Astrocyte (in vitro differentiated cells and primary cell): Measurements from ENCODE around the gene RIT2. TPM values are rescaled to one million over a fixed set of nuclear protein-coding genes. Genes with fewer than 3 reads are reported as not detected.

Source experiments
- DNase-seq: peaks from one replicate; pipeline ENCODE4 v3.0.0-alpha.2; 2010; ENCODE audit warnings: low read depth
- FAIRE-seq: peaks from 2 replicates; lab custom pipeline; 2011; peaks lifted over from hg19 to GRCh38; lab: Jason Lieb, UNC
- H2AFZ ChIP-seq: 2 replicates; pipeline ENCODE4 v1.6.0; 2012; ENCODE audit warnings: low read depth, low read length, inconsistent platforms
- H3K27ac ChIP-seq: 2 replicates; pipeline ENCODE4 v1.5.1; 2011; ENCODE audit warnings: low read depth, low read length, inconsistent platforms
- H3K27me3 ChIP-seq: 2 replicates; pipeline ENCODE4 v1.6.0; 2011; ENCODE audit warnings: low read length, inconsistent platforms; ENCODE audit not compliant: insufficient read depth
- H3K36me3 ChIP-seq: 2 replicates; pipeline ENCODE4 v1.5.1; 2011; ENCODE audit warnings: low read length, inconsistent platforms; ENCODE audit not compliant: insufficient read depth
- H3K4me1 ChIP-seq: 2 replicates; pipeline ENCODE4 v1.5.1; 2011; ENCODE audit warnings: low read length, inconsistent platforms; ENCODE audit not compliant: insufficient read depth
- H3K4me2 ChIP-seq: 2 replicates; pipeline ENCODE4 v1.6.0; 2012; ENCODE audit warnings: low read length, inconsistent platforms
- H3K4me3 ChIP-seq: 2 replicates; pipeline ENCODE4 v1.5.1; 2011; ENCODE audit warnings: low read depth, mild to moderate bottlenecking, low read length, inconsistent platforms; ENCODE audit not compliant: insufficient read depth
- H3K79me2 ChIP-seq: 2 replicates; pipeline ENCODE4 v1.6.0; 2012; ENCODE audit warnings: mild to moderate bottlenecking, low read length, inconsistent platforms; ENCODE audit not compliant: insufficient read depth
- H3K9ac ChIP-seq: 2 replicates; pipeline ENCODE4 v1.6.0; 2012; ENCODE audit warnings: mild to moderate bottlenecking, low read length, inconsistent platforms
- H3K9me3 ChIP-seq: 2 replicates; pipeline ENCODE4 v1.5.1; 2012; ENCODE audit warnings: low read depth, mild to moderate bottlenecking, low read length, inconsistent platforms; ENCODE audit not compliant: insufficient read depth
- H4K20me1 ChIP-seq: 2 replicates; pipeline ENCODE4 v1.6.0; 2012; ENCODE audit warnings: low read length, inconsistent platforms; ENCODE audit not compliant: insufficient read depth
- H3K27ac Mint-ChIP-seq: one replicate; pipeline ENCODE4 v1.8.0; 2021; ENCODE audit warnings: mild to moderate bottlenecking, mixed read lengths; ENCODE audit not compliant: unreplicated experiment
- H3K27me3 Mint-ChIP-seq: one replicate; pipeline ENCODE4 v1.8.0; 2021; ENCODE audit warnings: low read depth, mixed read lengths; ENCODE audit not compliant: unreplicated experiment
- H3K36me3 Mint-ChIP-seq: one replicate; pipeline ENCODE4 v1.8.0; 2021; ENCODE audit warnings: low read depth, mixed read lengths; ENCODE audit not compliant: unreplicated experiment
- H3K4me1 Mint-ChIP-seq: one replicate; pipeline ENCODE4 v1.8.0; 2021; ENCODE audit warnings: low read depth, mixed read lengths; ENCODE audit not compliant: unreplicated experiment
- H3K4me3 Mint-ChIP-seq: one replicate; pipeline ENCODE4 v1.8.0; 2021; ENCODE audit warnings: mild to moderate bottlenecking, moderate library complexity, mixed read lengths; ENCODE audit not compliant: unreplicated experiment
- H3K9me3 Mint-ChIP-seq: one replicate; pipeline ENCODE4 v1.8.0; 2021; ENCODE audit warnings: mild to moderate bottlenecking, mixed read lengths; ENCODE audit not compliant: unreplicated experiment
- EZH2 ChIP-seq: IDR thresholded peaks from 2 replicates; pipeline ENCODE4 v1.6.1; 2012; ENCODE audit warnings: mild to moderate bottlenecking, low read length, inconsistent platforms; ENCODE audit not compliant: insufficient read depth
- total RNA-seq: library from RNA; stranded (reverse); gene quantifications from 2 replicates; pipeline ENCODE4 v1.2.1, GENCODE V29; 2021
- TF ChIP-seq, protein P1 (sequence below): IDR thresholded peaks from 2 replicates; pipeline ENCODE4 v1.5.1; 2011; ENCODE audit warnings: low read depth, mild to moderate bottlenecking, inconsistent platforms, low read length, moderate library complexity; ENCODE audit not compliant: insufficient read depth

The RIT2 gene
- total RNA-seq, 1 donor from 2014 or later, result not detected

DNA sequence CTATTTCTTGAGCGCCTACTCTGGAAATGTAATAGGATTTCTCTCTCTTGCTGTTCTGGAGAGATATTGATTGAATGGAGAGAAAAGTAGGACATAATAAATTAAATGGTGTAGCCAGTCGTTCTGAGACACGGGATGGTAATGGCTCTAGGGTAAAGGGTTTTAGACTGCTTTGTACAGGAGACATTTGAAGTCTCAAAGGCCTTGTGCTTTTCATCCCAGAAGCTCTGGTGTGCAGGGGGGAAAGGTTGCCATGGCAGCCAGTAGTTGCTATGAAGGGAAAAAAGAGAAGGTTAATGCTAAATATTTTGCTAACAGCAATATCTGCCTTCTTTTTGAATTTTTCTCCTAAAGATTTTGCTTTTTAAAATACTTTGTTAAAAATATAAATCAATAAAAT lies 359.3 kb downstream of the RIT2 start:
- no peaks in the 10 kb centered on the region for H3K36me3 Mint-ChIP-seq
- Histone ChIP-seq H3K27me3 (no peaks in the 10 kb centered on the region), H4K20me1 (no peaks in the 10 kb centered on the region), H3K36me3 (no peaks in the 10 kb centered on the region), H3K4me1 (no peaks in the 10 kb centered on the region), H3K9me3 (no peaks in the 10 kb centered on the region), H3K9ac (no peak overlapping the region), H2AFZ (no peak overlapping the region), H3K79me2 (no peaks in the 10 kb centered on the region), H3K4me3 (no peak overlapping the region), H3K27ac (no peak overlapping the region), H3K4me2 (no peak overlapping the region)
- no peak for DNase-seq
- H3K27ac Mint-ChIP-seq, result no peak overlapping the region
- FAIRE-seq, result no peak
- no peaks in the 10 kb centered on the region for H3K4me1 Mint-ChIP-seq
- no peak for TF ChIP-seq EZH2
- TF ChIP-seq, protein P1, sequence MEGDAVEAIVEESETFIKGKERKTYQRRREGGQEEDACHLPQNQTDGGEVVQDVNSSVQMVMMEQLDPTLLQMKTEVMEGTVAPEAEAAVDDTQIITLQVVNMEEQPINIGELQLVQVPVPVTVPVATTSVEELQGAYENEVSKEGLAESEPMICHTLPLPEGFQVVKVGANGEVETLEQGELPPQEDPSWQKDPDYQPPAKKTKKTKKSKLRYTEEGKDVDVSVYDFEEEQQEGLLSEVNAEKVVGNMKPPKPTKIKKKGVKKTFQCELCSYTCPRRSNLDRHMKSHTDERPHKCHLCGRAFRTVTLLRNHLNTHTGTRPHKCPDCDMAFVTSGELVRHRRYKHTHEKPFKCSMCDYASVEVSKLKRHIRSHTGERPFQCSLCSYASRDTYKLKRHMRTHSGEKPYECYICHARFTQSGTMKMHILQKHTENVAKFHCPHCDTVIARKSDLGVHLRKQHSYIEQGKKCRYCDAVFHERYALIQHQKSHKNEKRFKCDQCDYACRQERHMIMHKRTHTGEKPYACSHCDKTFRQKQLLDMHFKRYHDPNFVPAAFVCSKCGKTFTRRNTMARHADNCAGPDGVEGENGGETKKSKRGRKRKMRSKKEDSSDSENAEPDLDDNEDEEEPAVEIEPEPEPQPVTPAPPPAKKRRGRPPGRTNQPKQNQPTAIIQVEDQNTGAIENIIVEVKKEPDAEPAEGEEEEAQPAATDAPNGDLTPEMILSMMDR, result no peak
- H3K4me3 Mint-ChIP-seq, result no peak overlapping the region
- H3K27me3 Mint-ChIP-seq, result peaks cover 2% of the 10 kb centered on the region
- H3K9me3 Mint-ChIP-seq, result no peaks in the 10 kb centered on the region

DNA sequence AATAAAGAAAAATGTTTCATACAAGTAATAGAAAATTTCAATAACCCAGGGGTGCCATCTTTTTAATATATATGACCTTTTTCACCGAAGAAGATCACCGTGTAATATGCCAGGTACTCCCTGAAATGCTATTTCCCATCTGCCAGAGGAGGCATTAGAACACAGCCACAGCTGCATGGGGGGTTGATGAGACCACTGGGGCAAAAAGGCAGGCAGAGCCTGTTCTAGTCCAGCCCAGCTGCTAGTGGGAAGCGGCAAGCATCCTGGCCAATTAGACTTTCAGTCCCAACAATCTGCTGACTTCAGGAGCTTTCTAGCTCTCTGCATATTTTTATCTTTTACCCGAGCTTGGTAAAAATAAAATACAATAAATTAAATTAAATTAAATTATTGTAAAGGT lies 362.6 kb downstream of the RIT2 start:
- H3K27ac Mint-ChIP-seq, result no peak overlapping the region
- H3K4me1 ChIP-seq, result no peaks in the 10 kb centered on the region
- no peak overlapping the region for H3K4me2 ChIP-seq
- H3K79me2 ChIP-seq, result no peaks in the 10 kb centered on the region
- H3K4me1 Mint-ChIP-seq, result no peaks in the 10 kb centered on the region
- H3K4me3 Mint-ChIP-seq, result no peak overlapping the region
- H3K9ac ChIP-seq, result no peak overlapping the region
- no peaks in the 10 kb centered on the region for H3K27me3 Mint-ChIP-seq
- H3K9me3 ChIP-seq, result no peaks in the 10 kb centered on the region
- H3K27ac ChIP-seq, result no peak overlapping the region
- no peak overlapping the region for H2AFZ ChIP-seq
- DNase-seq (no peak), FAIRE-seq (no peak)
- no peaks in the 10 kb centered on the region for H3K27me3 ChIP-seq
- H3K36me3 ChIP-seq, result no peaks in the 10 kb centered on the region
- H4K20me1 ChIP-seq, result no peaks in the 10 kb centered on the region
- no peak overlapping the region for H3K4me3 ChIP-seq
- no peaks in the 10 kb centered on the region for H3K36me3 Mint-ChIP-seq
- TF ChIP-seq, protein P1, result no peak
- H3K9me3 Mint-ChIP-seq, result no peaks in the 10 kb centered on the region

DNA sequence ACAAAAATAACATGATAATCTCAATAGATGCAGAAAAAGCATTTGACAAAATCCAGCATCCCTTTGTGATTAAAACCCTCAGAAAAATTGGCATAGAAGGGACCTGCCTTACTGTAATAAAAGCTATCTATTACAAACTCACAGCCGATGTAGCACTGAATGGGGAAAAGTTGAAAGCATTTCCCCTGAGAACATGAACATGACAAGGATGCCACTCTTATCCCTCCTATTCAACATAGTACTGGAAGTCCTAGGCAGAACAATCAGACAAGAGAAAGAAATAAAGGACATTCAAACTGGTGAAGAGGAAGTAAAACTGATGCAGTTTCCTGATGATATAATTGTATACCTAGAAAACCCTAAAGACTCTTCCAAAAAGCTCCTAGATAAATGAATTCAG lies 368.7 kb downstream of the RIT2 start:
- Histone ChIP-seq H2AFZ (no peak overlapping the region), H3K9me3 (no peaks in the 10 kb centered on the region), H3K27me3 (no peaks in the 10 kb centered on the region), H3K79me2 (no peaks in the 10 kb centered on the region), H3K27ac (no peak overlapping the region), H3K9ac (no peak overlapping the region), H3K4me2 (no peak overlapping the region), H3K4me3 (no peak overlapping the region), H4K20me1 (no peaks in the 10 kb centered on the region), H3K4me1 (no peaks in the 10 kb centered on the region), H3K36me3 (no peaks in the 10 kb centered on the region)
- H3K36me3 Mint-ChIP-seq, result no peaks in the 10 kb centered on the region
- H3K27me3 Mint-ChIP-seq, result peaks cover 5% of the 10 kb centered on the region
- FAIRE-seq (no peak), DNase-seq (no peak)
- TF ChIP-seq, protein P1, result no peak
- no peak for TF ChIP-seq EZH2
- H3K4me3 Mint-ChIP-seq, result no peak overlapping the region
- H3K4me1 Mint-ChIP-seq, result no peaks in the 10 kb centered on the region
- H3K27ac Mint-ChIP-seq, result no peak overlapping the region
- H3K9me3 Mint-ChIP-seq, result no peaks in the 10 kb centered on the region
